ENCODE data around the gene TET1.
"Not testable (repeated sequence)": the region's sequence is repeated elsewhere in the genome, so short reads cannot be mapped to it uniquely, and the experiment has no call there.

The TET1 gene

GRCh38 chr10:68613974-68614373, 53.8 kb downstream of the TET1 start:
- not testable (repeated sequence) for DNase-seq (ENCODE audit: low spot score)

GRCh38 chr10:68617691-68618090, 57.6 kb downstream of the TET1 start:
- not testable (repeated sequence) for DNase-seq (ENCODE audit: low spot score)

DNA sequence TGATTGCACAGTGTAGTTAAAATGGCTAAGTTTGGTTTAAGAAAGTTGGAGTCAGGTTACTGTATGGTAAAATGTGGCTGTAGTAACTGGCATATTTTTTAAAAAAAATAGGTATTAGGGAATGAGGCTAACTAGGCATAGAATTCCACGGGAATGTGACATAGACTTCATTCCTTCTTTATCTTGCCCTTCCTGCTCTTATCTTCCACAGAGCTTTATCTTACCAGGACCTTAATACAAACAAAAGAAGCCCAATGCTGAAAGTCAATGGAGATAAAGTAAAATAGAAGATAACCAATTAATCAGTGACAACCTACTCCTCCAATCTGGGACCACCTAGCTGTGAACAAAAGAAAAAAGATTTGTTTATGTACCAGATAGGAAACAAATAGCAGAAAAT, 58.1 kb downstream of the TET1 start:
- no peak for DNase-seq (ENCODE audit: low spot score)

GRCh38 chr10:68619595-68619994, 59.5 kb downstream of the TET1 start:
- DNase-seq (ENCODE audit: low spot score), result no peak

DNA sequence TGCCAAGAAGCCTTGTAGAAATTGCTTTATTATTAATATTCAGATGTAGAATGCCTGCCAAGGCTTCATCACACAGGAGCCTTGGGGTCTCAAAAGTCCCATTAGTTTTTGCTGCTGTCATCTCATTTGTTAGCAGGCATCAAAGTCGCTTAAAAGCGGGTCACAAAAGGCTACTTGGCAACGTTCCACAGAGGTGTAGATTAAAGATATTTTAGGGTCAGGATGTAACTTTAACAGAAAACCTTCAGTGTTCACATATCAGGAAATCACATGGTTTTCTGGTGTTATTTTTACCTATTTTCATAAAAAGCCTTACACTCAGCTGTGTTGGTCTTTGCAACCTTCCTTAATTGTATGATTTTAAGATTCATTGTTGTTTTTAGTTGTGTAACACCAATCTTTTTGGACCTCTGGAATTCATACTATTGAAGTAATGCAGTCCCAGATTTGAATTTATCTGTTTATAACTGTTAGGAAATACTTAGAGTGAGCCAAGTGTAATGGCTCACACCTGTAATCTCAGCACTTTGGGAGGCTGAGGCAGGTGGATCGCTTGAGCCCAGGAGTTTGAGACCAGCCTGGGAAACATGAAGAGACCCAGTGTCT, 65.3 kb downstream of the TET1 start:
- peak; percentile 10 for DNase-seq (ENCODE audit: low spot score)

GRCh38 chr10:68628576-68629127, 68.5 kb downstream of the TET1 start:
- no peak for DNase-seq (ENCODE audit: low spot score)

DNA sequence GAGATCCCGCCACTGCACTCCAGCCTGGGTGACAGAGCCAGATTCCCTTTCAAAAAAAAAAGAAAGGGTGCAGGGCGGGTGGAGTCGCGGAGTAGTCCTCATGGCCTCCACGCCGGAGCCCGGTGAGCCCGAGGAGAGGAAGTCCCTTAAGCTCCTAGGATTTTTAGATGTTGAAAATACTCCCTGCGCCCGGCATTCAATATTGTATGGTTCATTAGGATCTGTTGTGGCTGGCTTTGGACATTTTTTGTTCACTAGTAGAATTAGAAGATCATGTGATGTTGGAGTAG, 72.1 kb downstream of the TET1 start:
- not testable (repeated sequence) for DNase-seq (ENCODE audit: low spot score)

- DNase-seq (ENCODE audit: low spot score), result no peak
These were observed 73.1 kb downstream of the TET1 start for GRCh38 chr10:68633281-68633680.

DNA sequence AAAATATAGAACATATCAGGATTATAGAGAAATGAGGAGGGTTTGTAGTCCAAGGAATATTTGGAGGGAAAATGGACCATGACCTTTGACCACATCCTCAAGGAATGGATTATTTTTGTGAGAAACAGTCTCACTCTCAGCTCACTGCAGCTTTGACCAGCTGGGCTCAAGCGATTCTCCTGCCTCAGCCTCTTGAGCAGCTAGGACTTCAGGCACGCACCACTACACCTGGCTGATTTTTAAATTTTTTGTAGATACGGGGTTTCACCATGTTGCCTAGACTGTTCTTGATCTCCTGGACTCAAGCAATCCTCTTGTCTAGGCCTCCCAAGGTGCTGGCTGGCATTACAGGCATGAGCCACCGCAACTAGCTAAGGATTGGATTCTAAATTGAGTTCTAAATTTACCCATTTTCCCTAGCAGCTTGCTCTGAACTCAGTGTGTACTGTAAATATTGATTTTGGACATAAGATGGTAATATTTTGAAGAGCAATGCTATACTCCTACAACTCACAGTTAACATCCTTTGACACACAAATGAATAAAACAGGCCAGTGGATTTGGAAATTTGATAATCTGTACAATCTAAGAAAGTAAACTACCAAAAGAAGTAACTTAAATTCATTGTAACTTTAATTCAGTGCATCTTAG, 73.8 kb downstream of the TET1 start:
- DNase-seq (ENCODE audit: low spot score), result no peak

GRCh38 chr10:68636335-68636734, 76.2 kb downstream of the TET1 start:
- DNase-seq (ENCODE audit: low spot score), result no peak

GRCh38 chr10:68643550-68643949, 83.4 kb downstream of the TET1 start:
- DNase-seq (ENCODE audit: low spot score), result not testable (repeated sequence)

DNA sequence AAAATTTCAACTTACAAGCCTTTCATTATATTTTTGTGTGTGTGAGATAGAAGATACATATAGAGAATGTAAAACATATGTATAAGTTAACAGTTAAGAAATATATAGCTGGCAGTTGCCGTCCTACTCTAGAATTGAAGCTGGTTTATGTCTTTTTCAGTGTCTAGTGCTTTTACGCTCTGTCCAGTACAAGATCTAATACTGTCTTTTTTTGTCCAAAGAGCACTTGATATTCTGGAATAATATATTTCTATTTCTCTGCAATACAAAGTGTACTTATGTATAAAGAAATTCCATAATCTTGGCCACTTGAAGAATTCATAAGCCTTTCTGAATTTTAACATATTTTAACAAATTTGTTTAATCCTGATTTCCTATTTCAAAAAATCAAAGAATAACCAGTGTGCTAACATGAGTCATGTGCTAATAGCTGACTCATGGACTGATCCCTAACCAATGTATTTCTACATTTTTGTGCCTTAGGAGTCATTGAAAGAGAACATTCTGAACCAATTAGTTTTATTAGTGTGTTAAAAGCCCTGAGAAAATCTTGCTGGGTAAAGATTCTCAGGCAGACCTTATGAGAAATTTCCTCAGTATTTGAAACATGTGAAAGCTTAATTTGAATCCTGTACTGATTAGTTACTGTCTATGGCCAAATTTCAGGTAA, 87.7 kb downstream of the TET1 start:
- peak; percentile 80 for DNase-seq (ENCODE audit: low spot score)

DNA sequence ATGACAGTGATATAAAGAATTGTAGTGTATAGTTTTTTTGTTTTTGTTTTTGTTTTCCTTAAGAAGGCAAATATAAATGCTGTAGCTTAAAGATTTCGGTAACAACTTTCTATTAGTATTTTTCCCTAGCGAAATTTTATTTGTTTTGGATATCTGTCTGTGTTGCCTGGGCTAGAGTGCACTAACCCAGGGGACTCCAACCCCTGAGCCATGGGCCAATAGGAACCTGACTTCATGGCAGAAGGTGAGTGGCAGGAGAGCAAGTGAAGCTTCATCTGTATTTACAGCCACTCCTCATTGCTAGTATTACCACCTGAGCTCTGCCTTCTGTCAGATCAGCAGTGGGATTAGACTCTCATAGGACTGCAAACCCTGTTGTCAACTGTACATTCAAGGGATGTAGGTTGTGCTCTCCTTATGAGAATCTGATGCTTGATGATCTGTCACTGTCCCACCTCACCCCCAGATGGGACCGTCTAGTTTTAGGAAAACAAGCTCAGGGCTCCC, 95.5 kb downstream of the TET1 start:
- DNase-seq (ENCODE audit: low spot score), result no peak

DNA sequence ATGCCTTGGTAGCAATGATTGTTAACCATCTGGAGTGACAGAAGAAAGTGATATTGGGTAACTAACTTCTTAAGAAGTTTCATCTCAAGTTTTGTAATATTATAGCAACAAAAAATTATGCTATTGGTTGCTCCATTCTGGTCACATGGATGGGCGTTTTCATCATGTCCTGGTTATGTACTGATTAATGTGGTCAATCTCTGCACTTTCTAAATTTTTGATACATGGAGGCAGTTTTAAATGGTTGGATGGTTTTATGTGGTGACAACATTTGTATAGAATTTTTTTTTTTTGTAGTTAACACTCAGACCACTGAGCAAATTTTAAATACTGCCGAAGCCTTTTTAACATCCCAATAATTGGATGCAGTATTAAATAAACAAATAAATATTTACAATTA, 105.7 kb downstream of the TET1 start:
- peak; percentile 45 for DNase-seq (ENCODE audit: low spot score)

GRCh38 chr10:68666280-68666760, 106.2 kb downstream of the TET1 start:
- DNase-seq (ENCODE audit: low spot score), result peak; percentile 73

DNA sequence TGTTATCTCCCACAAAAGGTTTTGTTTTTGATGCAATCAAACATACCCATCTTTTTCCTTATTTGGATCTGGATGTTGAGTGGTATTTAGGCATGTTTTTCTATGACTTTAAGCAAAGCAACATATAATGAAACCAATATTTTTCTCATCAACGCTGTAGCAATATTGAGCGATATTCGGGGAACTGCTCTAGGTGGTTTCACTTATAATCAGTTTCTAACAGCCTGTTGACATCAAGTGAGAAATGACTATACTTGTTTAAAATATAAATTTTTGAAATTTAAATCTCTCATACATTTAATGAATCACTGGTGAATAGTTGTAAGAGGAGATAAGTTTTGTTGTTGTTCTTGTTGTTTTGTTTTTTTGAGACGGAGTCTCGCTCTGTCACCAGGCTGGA, 108.1 kb downstream of the TET1 start:
- no peak for DNase-seq (ENCODE audit: low spot score)

GRCh38 chr10:68668972-68669371, 108.8 kb downstream of the TET1 start:
- no peak for DNase-seq (ENCODE audit: low spot score)

- no peak for DNase-seq (ENCODE audit: low spot score)
These were observed 124.3 kb downstream of the TET1 start for GRCh38 chr10:68684413-68684812.

- DNase-seq (ENCODE audit: low spot score), result no peak
These were observed 135.9 kb downstream of the TET1 start for GRCh38 chr10:68696018-68696417.

- no peak for DNase-seq (ENCODE audit: low spot score)
These were observed 137.0 kb downstream of the TET1 start for GRCh38 chr10:68697106-68697505.

DNA sequence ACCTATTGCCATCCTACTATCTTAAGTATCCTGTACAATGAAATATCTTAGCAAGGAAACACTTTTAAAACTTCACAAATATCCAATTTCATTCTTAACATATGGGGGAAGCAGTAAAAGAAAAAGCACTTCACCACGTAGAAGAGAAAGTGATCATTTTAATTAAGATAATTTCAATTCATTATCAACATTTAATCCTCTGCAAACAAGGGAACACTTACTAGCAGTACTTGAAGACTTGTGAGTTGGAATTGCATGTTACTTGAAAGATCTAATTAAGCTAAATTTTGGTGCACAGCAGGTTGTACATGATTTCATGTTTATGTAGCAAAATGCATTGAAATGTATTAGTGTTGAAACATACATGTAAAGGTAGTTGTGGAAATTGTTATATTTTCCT, 140.1 kb downstream of the TET1 start:
- DNase-seq (ENCODE audit: low spot score), result no peak

DNA sequence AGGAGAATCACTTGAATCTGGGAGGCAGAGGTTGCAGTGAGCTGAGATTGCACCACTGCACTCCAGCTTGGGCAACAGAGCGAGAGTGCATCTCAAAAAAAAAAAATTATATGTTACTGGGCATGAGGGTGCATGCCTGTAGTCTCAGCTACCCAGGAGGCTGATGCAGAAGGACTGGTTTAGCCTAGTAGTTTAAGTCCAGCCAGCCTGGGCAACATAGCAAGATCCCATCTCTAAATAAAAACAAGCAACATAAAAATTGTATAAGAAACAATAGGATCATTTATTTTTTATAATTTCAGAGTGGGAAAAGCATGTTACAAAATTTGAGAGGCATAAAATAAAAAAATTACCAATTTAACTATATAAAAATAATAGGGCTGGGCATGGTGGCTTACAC, 145.4 kb downstream of the TET1 start:
- no peak for DNase-seq (ENCODE audit: low spot score)

DNA sequence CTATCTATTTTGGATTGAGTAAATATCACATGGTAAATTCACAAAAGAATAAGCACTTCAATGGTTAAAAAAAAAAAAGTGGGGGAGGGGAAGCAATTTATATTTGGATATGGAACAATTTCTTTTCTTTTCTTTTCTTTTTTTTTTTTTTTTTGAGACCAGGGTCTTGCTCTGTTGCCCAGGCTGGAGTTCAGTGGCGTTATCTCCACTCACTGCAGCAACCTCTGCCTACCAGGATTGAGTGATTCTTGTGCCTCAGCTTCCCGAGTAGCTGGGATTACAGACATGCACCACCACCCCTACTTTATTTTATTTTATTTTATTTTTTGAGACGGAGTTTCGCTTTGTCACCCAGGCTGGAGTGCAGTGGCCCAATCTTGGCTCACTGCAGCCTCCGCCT, 148.8 kb downstream of the TET1 start:
- DNase-seq (ENCODE audit: low spot score), result not testable (repeated sequence)

Data from AG20443 (cell line).